ENCODE data around the gene GJD4.

DNA sequence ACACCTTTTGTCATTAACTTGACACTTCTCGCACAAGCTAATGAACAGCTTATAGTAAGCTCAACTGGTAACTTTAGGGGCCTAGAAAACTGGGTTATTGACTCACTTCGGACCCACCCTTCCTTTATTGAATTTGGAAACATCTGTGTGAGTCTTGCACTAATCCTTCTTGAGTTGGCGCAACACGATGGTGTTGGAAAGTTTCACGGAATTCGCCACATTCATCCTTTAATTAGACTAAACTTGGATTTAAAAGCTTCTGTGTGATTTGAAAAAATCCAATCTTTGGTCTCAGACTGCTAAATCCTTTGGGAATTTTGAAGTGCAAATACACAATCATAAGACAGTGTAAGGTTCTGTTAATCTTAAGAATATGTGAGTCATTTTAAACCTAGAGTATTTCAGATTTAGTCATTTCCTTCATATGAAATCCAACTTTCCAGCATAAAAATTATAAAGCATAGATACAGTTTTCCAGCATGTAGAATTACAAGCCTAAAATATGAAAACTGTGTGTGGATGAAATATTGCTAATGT lies 21.9 kb downstream of the GJD4 start:
- TF ChIP-seq, protein P1, sequence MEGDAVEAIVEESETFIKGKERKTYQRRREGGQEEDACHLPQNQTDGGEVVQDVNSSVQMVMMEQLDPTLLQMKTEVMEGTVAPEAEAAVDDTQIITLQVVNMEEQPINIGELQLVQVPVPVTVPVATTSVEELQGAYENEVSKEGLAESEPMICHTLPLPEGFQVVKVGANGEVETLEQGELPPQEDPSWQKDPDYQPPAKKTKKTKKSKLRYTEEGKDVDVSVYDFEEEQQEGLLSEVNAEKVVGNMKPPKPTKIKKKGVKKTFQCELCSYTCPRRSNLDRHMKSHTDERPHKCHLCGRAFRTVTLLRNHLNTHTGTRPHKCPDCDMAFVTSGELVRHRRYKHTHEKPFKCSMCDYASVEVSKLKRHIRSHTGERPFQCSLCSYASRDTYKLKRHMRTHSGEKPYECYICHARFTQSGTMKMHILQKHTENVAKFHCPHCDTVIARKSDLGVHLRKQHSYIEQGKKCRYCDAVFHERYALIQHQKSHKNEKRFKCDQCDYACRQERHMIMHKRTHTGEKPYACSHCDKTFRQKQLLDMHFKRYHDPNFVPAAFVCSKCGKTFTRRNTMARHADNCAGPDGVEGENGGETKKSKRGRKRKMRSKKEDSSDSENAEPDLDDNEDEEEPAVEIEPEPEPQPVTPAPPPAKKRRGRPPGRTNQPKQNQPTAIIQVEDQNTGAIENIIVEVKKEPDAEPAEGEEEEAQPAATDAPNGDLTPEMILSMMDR (IDR thresholded peaks at IDR 0.05), result no peak
- no peak for TF ChIP-seq POLR2A (IDR thresholded peaks at IDR 0.05)

Data from prostate gland (tissue), 2 donors.